K562 (cell line): ENCODE results near the gene NVL. TPM values are rescaled to one million over a fixed set of nuclear protein-coding genes. Genes with fewer than 3 reads are reported as not detected.
A peak's percentile ranks its signal among the peaks of the same experiment; 100 is the strongest.

Experiments used
- ARID1B ChIP-seq: fragments of 450-650 bp; IDR thresholded peaks from 2 replicates; pipeline ENCODE4 v1.6.1; 2016; ENCODE audit warnings: antibody characterized with exemption, mild to moderate bottlenecking, inconsistent platforms
- CREM ChIP-seq: IDR thresholded peaks from 2 replicates; pipeline ENCODE4 v1.6.1; 2014; ENCODE audit warnings: antibody characterized with exemption, low read depth
- CTBP1 ChIP-seq: fragments of 450-650 bp; IDR thresholded peaks from 2 replicates; pipeline ENCODE4 v1.6.1; 2016; ENCODE audit warnings: borderline replicate concordance
- ELF4 ChIP-seq: fragments of 450-650 bp; formaldehyde crosslinking; IDR thresholded peaks from 2 replicates; pipeline ENCODE4 v1.4.0; 2022; ENCODE audit warnings: missing genetic modification characterization
- ETV1 ChIP-seq: fragments of 450-650 bp; conservative IDR thresholded peaks from 2 replicates; pipeline ENCODE4 v1.6.1; 2016; ENCODE audit warnings: missing genetic modification characterization, control low read depth, low read depth, missing compliant biosample characterization
- GTF2A2 ChIP-seq: IDR thresholded peaks from 2 replicates; pipeline ENCODE4 v1.6.1; 2016; ENCODE audit warnings: mild to moderate bottlenecking, missing genetic modification characterization, missing compliant biosample characterization
- HMG20B ChIP-seq: fragments of 250-450 bp; sonication (Bioruptor Pico); IDR thresholded peaks from 2 replicates; pipeline ENCODE4 v1.5.0; 2021; ENCODE audit warnings: mild to moderate bottlenecking
- HNRNPUL1 ChIP-seq: fragments of 200-400 bp; formaldehyde crosslinking; IDR thresholded peaks from 2 replicates; pipeline ENCODE4 v1.6.1; 2017; ENCODE audit warnings: low read length
- KDM1A ChIP-seq, 2 experiments: fragments of 450-650 bp; IDR thresholded peaks; 2 replicates each; pipeline ENCODE4 v1.6.1; 2016; ENCODE audit warnings: mild to moderate bottlenecking in 2 of 2
- KLF1 ChIP-seq: fragments of 450-650 bp; IDR thresholded peaks from 2 replicates; pipeline ENCODE4 v1.6.1; 2016; ENCODE audit warnings: missing genetic modification characterization, missing compliant biosample characterization
- PRPF4 ChIP-seq: fragments of 200-400 bp; formaldehyde crosslinking; IDR thresholded peaks from one replicate; pipeline ENCODE4 v1.6.1; 2017; ENCODE audit warnings: low read length, low read depth, mild to moderate bottlenecking; ENCODE audit not compliant: insufficient read depth, poor library complexity, severe bottlenecking
- RBM14 ChIP-seq: fragments of 200-400 bp; formaldehyde crosslinking; IDR thresholded peaks from 2 replicates; pipeline ENCODE4 v1.6.1; 2018; ENCODE audit warnings: low read depth, mild to moderate bottlenecking, low read length, moderate library complexity, borderline replicate concordance; ENCODE audit not compliant: insufficient read depth
- RFX5 ChIP-seq: IDR thresholded peaks from 2 replicates; pipeline ENCODE4 v1.6.1; 2011; ENCODE audit warnings: low read depth, mild to moderate bottlenecking, improper control_type of control experiment, low read length
- SIN3A ChIP-seq, 2 experiments: fragments of 150-350 bp in 1 of 2; IDR thresholded peaks; 2 replicates each; pipeline ENCODE4 v1.6.1; 2011 to 2016; ENCODE audit warnings: borderline replicate concordance in 2 of 2, low read depth in 2 of 2, low read length in 2 of 2, mild to moderate bottlenecking in 2 of 2, moderate library complexity in 2 of 2; ENCODE audit not compliant: control insufficient read depth in 1 of 2
- SMARCC2 ChIP-seq: fragments of 450-650 bp; IDR thresholded peaks from 2 replicates; pipeline ENCODE4 v1.6.1; 2017; ENCODE audit warnings: antibody characterized with exemption, moderate library complexity, mild to moderate bottlenecking, low read depth
- SPI1 ChIP-seq: IDR thresholded peaks from 2 replicates; pipeline ENCODE4 v1.6.1; 2011; ENCODE audit warnings: low read depth, low read length, control low read depth, borderline replicate concordance
- TRIM24 ChIP-seq, 2 experiments: fragments of 450-650 bp; IDR thresholded peaks; 2 replicates each; pipeline ENCODE4 v1.6.1; 2016
- ZNF121 ChIP-seq: sonication (generic); formaldehyde crosslinking; conservative IDR thresholded peaks from 2 replicates; pipeline ENCODE4 v1.8.0; 2022; ENCODE audit warnings: missing genetic modification reagents
- ZNF184 ChIP-seq: sonication (generic); formaldehyde crosslinking; IDR thresholded peaks from 2 replicates; pipeline ENCODE4 v1.5.0; 2020; ENCODE audit warnings: missing genetic modification reagents
- ZNF232 ChIP-seq: sonication (generic); formaldehyde crosslinking; IDR thresholded peaks from 2 replicates; pipeline ENCODE4 v1.8.0; 2022; ENCODE audit warnings: mild to moderate bottlenecking, missing genetic modification reagents
- ZNF3 ChIP-seq: fragments of 250-450 bp; sonication (Bioruptor Pico); IDR thresholded peaks from 2 replicates; pipeline ENCODE4 v1.5.0; 2021; ENCODE audit warnings: mild to moderate bottlenecking, moderate library complexity
- ZNF384 ChIP-seq: IDR thresholded peaks from 2 replicates; pipeline ENCODE4 v1.6.1; 2012; ENCODE audit warnings: low read depth, low read length, improper control_type of control experiment
- ZNF444 ChIP-seq: fragments of 250-450 bp; sonication (Bioruptor Pico); IDR thresholded peaks from 2 replicates; pipeline ENCODE4 v1.4.0; 2020; ENCODE audit warnings: mild to moderate bottlenecking, moderate library complexity
- ZNF511 ChIP-seq: sonication (generic); formaldehyde crosslinking; IDR thresholded peaks from 2 replicates; pipeline ENCODE4 v1.8.0; 2022; ENCODE audit warnings: mild to moderate bottlenecking, missing genetic modification reagents
- polyA plus RNA-seq, 8 experiments: library from polyadenylated mRNA; depleted of rRNA in 4 of 8; stranded (reverse) in 5 of 8; unstranded in 3 of 8; fragments of >200 nt; fragmentation: Nextera tagmentation in 2 of 8; fragmentation: Illumina TruSeq in 1 of 8; extraction: Ambion mirVana in 2 of 8; extraction: Trizol in 1 of 8; gene quantifications; 2 replicates each; pipeline versions ENCODE4 v1.2.1 to v1.2.3, GENCODE V29; 2011 to 2014; ENCODE audit warnings: inconsistent platforms in 1 of 8, missing spikeins in 1 of 8
- total RNA-seq, 7 experiments: library from RNA; depleted of rRNA in 6 of 7; stranded (reverse); fragments of >200 nt in 6 of 7; fragmentation: Illumina TruSeq in 2 of 7; extraction: Trizol in 2 of 7; gene quantifications; 2 replicates each; pipeline versions ENCODE4 v1.2.1 to v1.2.3, GENCODE V29; 2011 to 2021; ENCODE audit warnings: low replicate concordance in 1 of 7
- TF ChIP-seq, protein P1 (sequence below): fragments of 250-450 bp; sonication (Bioruptor Pico); IDR thresholded peaks from 2 replicates; pipeline ENCODE4 v1.5.0; 2021; ENCODE audit warnings: mild to moderate bottlenecking, moderate library complexity
- TF ChIP-seq, protein P2 (sequence below): fragments of 450-650 bp; formaldehyde crosslinking; IDR thresholded peaks from 2 replicates; pipeline ENCODE4 v1.4.0; 2020; ENCODE audit warnings: mild to moderate bottlenecking, moderate library complexity

The NVL gene
- total and polyA plus RNA-seq, 9 of the 15 experiments (the other 6 are each of a cell fraction or from before 2014, with no cell fraction given): 32.5 to 86.6 (median 62.9) TPM

- TF ChIP-seq ZNF121 (CRISPR knock-in tag): no peak
- TF ChIP-seq ZNF3: no peak
- TF ChIP-seq KDM1A (IDR thresholded peaks at IDR 0.05): no peak
- TF ChIP-seq CREM: no peak
- 0 out of 4 replicates have a peak, but pooled peaks have one; percentile 21 to 34 for TF ChIP-seq SIN3A (IDR thresholded peaks at IDR 0.05; ENCODE audit: borderline replicate concordance in 2 of 2, control insufficient read depth in 1 of 2, low read depth in 2 of 2, low read length in 2 of 2)
- no peak for TF ChIP-seq GTF2A2 (tag)
- TF ChIP-seq ZNF184 (CRISPR knock-in tag): no peak
- TF ChIP-seq ZNF232: peak; percentile 63; the same call in 1 of the 2 replicates
- TF ChIP-seq SMARCC2: no peak
- peak; percentile 38; the same call in 1 of the 2 replicates for TF ChIP-seq CTBP1
- no peak for TF ChIP-seq ZNF384
- TF ChIP-seq, protein P1, sequence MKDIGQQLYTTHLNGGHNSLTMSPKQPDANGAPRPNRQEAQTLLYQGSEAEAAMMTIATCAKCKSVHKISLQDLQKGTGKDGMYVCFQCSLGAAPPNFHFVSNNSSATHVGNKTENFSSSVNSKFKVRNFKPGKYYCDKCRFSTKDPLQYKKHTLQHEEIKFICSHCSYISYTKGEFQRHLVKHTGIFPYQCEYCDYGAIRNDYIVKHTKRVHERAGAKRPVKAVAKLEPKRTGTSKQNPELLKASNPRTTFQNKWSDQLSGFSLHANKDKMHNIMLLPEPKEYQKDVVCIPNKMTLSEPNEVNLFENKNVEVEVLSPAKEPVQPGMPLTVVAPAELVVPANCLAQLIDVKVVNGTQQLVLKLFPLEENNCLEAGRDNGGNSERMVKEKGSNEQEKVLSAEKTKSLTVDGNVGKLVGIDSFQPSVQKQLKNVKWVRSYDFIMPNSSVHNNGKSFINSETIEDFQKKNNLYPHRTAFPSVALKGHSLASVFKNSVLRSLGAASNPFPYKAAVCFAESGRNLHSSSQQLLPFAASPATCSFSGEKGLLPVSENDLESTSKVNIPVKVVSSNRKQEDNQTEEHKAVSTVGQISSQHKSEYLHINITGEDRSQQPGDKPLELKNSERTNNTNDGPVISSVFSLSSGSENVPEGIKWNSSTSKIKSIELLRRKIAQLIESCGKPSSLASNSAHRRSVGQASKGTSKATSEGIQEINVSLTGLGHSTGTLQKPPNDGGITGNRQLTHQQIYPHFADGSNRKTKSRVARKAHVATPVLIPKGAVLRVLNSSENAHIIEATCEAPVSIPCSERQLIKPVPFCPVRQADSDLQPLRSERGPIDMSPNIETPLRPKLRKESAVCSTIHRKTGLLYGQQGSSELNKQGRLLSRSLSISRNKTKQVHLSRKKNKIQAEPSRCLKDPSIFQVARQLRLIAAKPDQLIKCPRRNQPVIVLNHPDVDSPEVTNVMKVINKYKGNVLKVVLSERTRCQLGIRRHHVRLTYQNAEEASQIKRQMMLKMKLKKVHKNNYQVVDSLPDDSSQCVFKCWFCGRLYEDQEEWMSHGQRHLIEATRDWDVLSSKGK (CRISPR knock-in tag): no peak
- peak; percentile 53; the same call in 1 of the 2 replicates for TF ChIP-seq ZNF511 (CRISPR knock-in tag)
- TF ChIP-seq ETV1 (tag): no peak
- TF ChIP-seq PRPF4: peak; percentile 8
- TF ChIP-seq RBM14: no peak
- TF ChIP-seq ELF4 (CRISPR knock-in tag): no peak
- no peak for TF ChIP-seq HMG20B (CRISPR knock-in tag)
- no peak for TF ChIP-seq RFX5
- TF ChIP-seq TRIM24 (IDR thresholded peaks at IDR 0.05): no peak
- TF ChIP-seq HNRNPUL1: no peak
- no peak for TF ChIP-seq ARID1B
- TF ChIP-seq SPI1: no peak
- no peak for TF ChIP-seq ZNF444 (CRISPR knock-in tag)
- TF ChIP-seq, protein P2, sequence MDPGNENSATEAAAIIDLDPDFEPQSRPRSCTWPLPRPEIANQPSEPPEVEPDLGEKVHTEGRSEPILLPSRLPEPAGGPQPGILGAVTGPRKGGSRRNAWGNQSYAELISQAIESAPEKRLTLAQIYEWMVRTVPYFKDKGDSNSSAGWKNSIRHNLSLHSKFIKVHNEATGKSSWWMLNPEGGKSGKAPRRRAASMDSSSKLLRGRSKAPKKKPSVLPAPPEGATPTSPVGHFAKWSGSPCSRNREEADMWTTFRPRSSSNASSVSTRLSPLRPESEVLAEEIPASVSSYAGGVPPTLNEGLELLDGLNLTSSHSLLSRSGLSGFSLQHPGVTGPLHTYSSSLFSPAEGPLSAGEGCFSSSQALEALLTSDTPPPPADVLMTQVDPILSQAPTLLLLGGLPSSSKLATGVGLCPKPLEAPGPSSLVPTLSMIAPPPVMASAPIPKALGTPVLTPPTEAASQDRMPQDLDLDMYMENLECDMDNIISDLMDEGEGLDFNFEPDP (CRISPR knock-in tag): no peak
- no peak for TF ChIP-seq KLF1 (tag)
Measured at GRCh38 chr1:224183591-224184312, 146.2 kb downstream of the NVL start (continued).
